A549 (cell line): ENCODE results near the gene LY6G5B. TPM values are rescaled to one million over a fixed set of nuclear protein-coding genes. Genes with fewer than 3 reads are reported as not detected.

ENCODE experiments used
- ATAC-seq, 2 experiments: fragments of 200-7000 bp in 1 of 2; fragments of >200 bp in 1 of 2; cut with Nextera tagmentation in 1 of 2; cut with Tn5 transposase in 1 of 2; 3 replicates each; pipeline versions ENCODE4 v1.8.0 to v1.9.1; 2018 to 2020; ENCODE audit warnings: mild to moderate bottlenecking in 1 of 2, moderate library complexity in 1 of 2
- CTCF ChIA-PET: fragments of 300-600 bp; sonication (Branson Sonifier 250); formaldehyde crosslinking; extraction: SDS; loops from one replicate; lab custom pipeline; 2021; ENCODE audit warnings: antibody characterized with exemption, inconsistent platforms; lab: Yijun Ruan, JAX
- POLR2A ChIA-PET: fragments of 350-600 bp; formaldehyde crosslinking; extraction: SDS; loops from one replicate; lab custom pipeline; 2021; ENCODE audit warnings: antibody characterized with exemption, inconsistent platforms; lab: Yijun Ruan, JAX
- DNase-seq, 2 experiments: peaks; one replicate each; pipeline versions ENCODE4 v3.0.0 to v3.0.0-alpha.2; 2011 to 2016; ENCODE audit warnings: low read depth in 1 of 2, low spot score in 1 of 2
- FAIRE-seq: peaks from 2 replicates; lab custom pipeline; 2011; peaks lifted over from hg19 to GRCh38; lab: Jason Lieb, UNC
- H3K27ac ChIP-seq, 2 experiments: fragments of >200 bp; sonication (Bioruptor Twin); formaldehyde crosslinking; 3 replicates each; pipeline ENCODE4 v1.5.1; 2016 to 2017
- H3K4me1 ChIP-seq: fragments of >200 bp; sonication (Bioruptor Twin); formaldehyde crosslinking; 3 replicates; pipeline ENCODE4 v1.6.1; 2016
- H3K4me2 ChIP-seq: fragments of >200 bp; sonication (Bioruptor Twin); formaldehyde crosslinking; 3 replicates; pipeline ENCODE4 v1.6.1; 2016
- H3K4me3 ChIP-seq: fragments of >200 bp; sonication (Bioruptor Twin); formaldehyde crosslinking; 3 replicates; pipeline ENCODE4 v1.5.1; 2016
- H3K9me3 ChIP-seq: fragments of >200 bp; sonication (Bioruptor Twin); formaldehyde crosslinking; 3 replicates; pipeline ENCODE4 v1.6.1; 2016
- CBX8 ChIP-seq: fragments of 200-600 bp; sonication (generic); IDR thresholded peaks from 2 replicates; pipeline ENCODE4 v1.6.1; 2016
- CHD2 ChIP-seq: fragments of 150-350 bp; IDR thresholded peaks from 2 replicates; pipeline ENCODE4 v1.6.1; 2014; ENCODE audit warnings: low read length; ENCODE audit not compliant: partially characterized antibody
- CHD4 ChIP-seq: fragments of 200-600 bp; sonication (generic); IDR thresholded peaks from 2 replicates; pipeline ENCODE4 v1.6.1; 2016; ENCODE audit warnings: antibody characterized with exemption, mild to moderate bottlenecking, borderline replicate concordance
- ESRRA ChIP-seq: fragments of 150-350 bp; IDR thresholded peaks from 2 replicates; pipeline ENCODE4 v1.6.1; 2014; ENCODE audit warnings: mild to moderate bottlenecking, low read length, borderline replicate concordance
- FOSL2 ChIP-seq, 2 experiments: fragments of 450-650 bp in 1 of 2; fragments of >200 bp in 1 of 2; sonication (Bioruptor Twin) in 1 of 2; formaldehyde crosslinking; IDR thresholded peaks; 2 replicates each; pipeline versions ENCODE4 v1.5.0 to v1.6.1; 2016 to 2020; ENCODE audit warnings: mild to moderate bottlenecking in 1 of 2, moderate library complexity in 1 of 2
- HEYL ChIP-seq: fragments of 250-450 bp; sonication (Bioruptor Pico); IDR thresholded peaks from 2 replicates; pipeline ENCODE4 v1.8.0; 2021; ENCODE audit warnings: mild to moderate bottlenecking, moderate library complexity
- HMGXB4 ChIP-seq: fragments of 250-450 bp; sonication (Bioruptor Pico); IDR thresholded peaks from 2 replicates; pipeline ENCODE4 v1.5.0; 2021; ENCODE audit warnings: mild to moderate bottlenecking, moderate library complexity, borderline replicate concordance
- HOXB13 ChIP-seq: fragments of 250-450 bp; sonication (Bioruptor Pico); IDR thresholded peaks from 2 replicates; pipeline ENCODE4 v1.5.0; 2020; ENCODE audit warnings: low read depth, mild to moderate bottlenecking, moderate library complexity
- JUN ChIP-seq, 2 experiments: fragments of >200 bp; sonication (Bioruptor Twin); formaldehyde crosslinking; IDR thresholded peaks; 2 replicates in 1 of 2; 3 replicates in 1 of 2; pipeline ENCODE4 v1.6.1; 2016 to 2017
- KDM5A ChIP-seq: fragments of 200-600 bp; sonication (generic); IDR thresholded peaks from 2 replicates; pipeline ENCODE4 v1.6.1; 2016; ENCODE audit warnings: antibody characterized with exemption, mild to moderate bottlenecking
- MAFK ChIP-seq: fragments of 450-650 bp; IDR thresholded peaks from 2 replicates; pipeline ENCODE4 v1.6.1; 2014; ENCODE audit not compliant: partially characterized antibody
- MAZ ChIP-seq: fragments of 150-350 bp; IDR thresholded peaks from 2 replicates; pipeline ENCODE4 v1.6.1; 2014; ENCODE audit warnings: antibody characterized with exemption, low read depth, low read length, borderline replicate concordance
- NFE2L2 ChIP-seq: fragments of 150-350 bp; conservative IDR thresholded peaks from 2 replicates; pipeline ENCODE4 v1.6.1; 2014; ENCODE audit warnings: low read length
- NPAS2 ChIP-seq: fragments of 250-450 bp; sonication (Bioruptor Pico); IDR thresholded peaks from 2 replicates; pipeline ENCODE4 v1.8.0; 2022; ENCODE audit warnings: mild to moderate bottlenecking, moderate library complexity, borderline replicate concordance
- NR3C1 ChIP-seq: fragments of >200 bp; sonication (Bioruptor Twin); formaldehyde crosslinking; IDR thresholded peaks from 3 replicates; pipeline ENCODE4 v1.6.1; 2017
- POLR2A ChIP-seq: IDR thresholded peaks from 2 replicates; pipeline ENCODE4 v1.6.1; 2012; ENCODE audit warnings: mild to moderate bottlenecking, low read length
- RAD21 ChIP-seq, 2 experiments: fragments of >200 bp in 1 of 2; sonication (Bioruptor Twin) in 1 of 2; formaldehyde crosslinking in 1 of 2; IDR thresholded peaks in 1 of 2; conservative IDR thresholded peaks in 1 of 2; 2 replicates in 1 of 2; 3 replicates in 1 of 2; pipeline ENCODE4 v1.6.1; 2012 to 2018; ENCODE audit warnings: inconsistent platforms in 1 of 2
- RARB ChIP-seq: fragments of 250-450 bp; sonication (Bioruptor Pico); IDR thresholded peaks from 2 replicates; pipeline ENCODE4 v1.8.0; 2021; ENCODE audit warnings: mild to moderate bottlenecking, moderate library complexity
- RCOR1 ChIP-seq: fragments of 150-350 bp; IDR thresholded peaks from 2 replicates; pipeline ENCODE4 v1.6.1; 2014; ENCODE audit warnings: antibody characterized with exemption, low read length, low read depth
- RFX5 ChIP-seq: fragments of 450-650 bp; IDR thresholded peaks from 2 replicates; pipeline ENCODE4 v1.7.1; 2014; ENCODE audit warnings: antibody characterized with exemption, mild to moderate bottlenecking, moderate library complexity
- SREBF2 ChIP-seq: fragments of 450-650 bp; IDR thresholded peaks from 2 replicates; pipeline ENCODE4 v1.6.1; 2014; ENCODE audit warnings: mild to moderate bottlenecking, moderate library complexity
- TFCP2L1 ChIP-seq: fragments of 250-450 bp; sonication (Bioruptor Pico); IDR thresholded peaks from 2 replicates; pipeline ENCODE4 v1.5.0; 2021; ENCODE audit warnings: mild to moderate bottlenecking
- TP53 ChIP-seq: fragments of 250-450 bp; sonication (Bioruptor Pico); IDR thresholded peaks from 2 replicates; pipeline ENCODE4 v1.5.0; 2021; ENCODE audit warnings: mild to moderate bottlenecking, moderate library complexity
- ZC3H11A ChIP-seq: fragments of 450-650 bp; IDR thresholded peaks from 2 replicates; pipeline ENCODE4 v1.6.1; 2014; ENCODE audit warnings: antibody characterized with exemption, mild to moderate bottlenecking
- ZFP36 ChIP-seq: fragments of 450-650 bp; IDR thresholded peaks from 2 replicates; pipeline ENCODE4 v1.6.1; 2014; ENCODE audit warnings: borderline replicate concordance; ENCODE audit not compliant: partially characterized antibody
- ZNF302 ChIP-seq: fragments of 250-450 bp; sonication (Bioruptor Pico); IDR thresholded peaks from 2 replicates; pipeline ENCODE4 v1.9.0; 2021; ENCODE audit warnings: inconsistent platforms, mild to moderate bottlenecking, moderate library complexity
- ZSCAN20 ChIP-seq: fragments of 250-450 bp; sonication (Bioruptor Pico); IDR thresholded peaks from 2 replicates; pipeline ENCODE4 v1.8.0; 2022; ENCODE audit warnings: mild to moderate bottlenecking, moderate library complexity
- WGBS: methylation state at CpG from one replicate; pipeline ENCODE4 v1.1.6; 2017; ENCODE audit errors: missing lambda C conversion rate; 5-methylcytosine and 5-hydroxymethylcytosine counted together
- polyA plus RNA-seq, 4 experiments: library from polyadenylated mRNA; depleted of rRNA in 3 of 4; stranded (reverse); fragments of >200 nt; fragmentation: RNase III in 1 of 4; extraction: RNeasy Plus Mini Kit Qiagen cat#74134 plus additional on column Dnase treatment in 1 of 4; gene quantifications; 2 replicates in 3 of 4; 3 replicates in 1 of 4; pipeline ENCODE4 v1.2.3, GENCODE V29; 2011 to 2017
- TF ChIP-seq, protein P1 (sequence below): fragments of >200 bp; sonication (Bioruptor Twin); formaldehyde crosslinking; IDR thresholded peaks from 3 replicates; pipeline ENCODE4 v1.5.1; 2016
- TF ChIP-seq, protein P2 (sequence below): IDR thresholded peaks from 2 replicates; pipeline ENCODE4 v1.6.1; 2012
- TF ChIP-seq, protein P3 (sequence below): fragments of 200-600 bp; sonication (generic); IDR thresholded peaks from 2 replicates; pipeline ENCODE4 v1.6.1; 2016; ENCODE audit warnings: antibody characterized with exemption, mild to moderate bottlenecking, moderate library complexity

The LY6G5B gene
- polyA plus RNA-seq, 2 of the 4 experiments (the other 2 are of a cell fraction) = 5.9 to 9.9 TPM

GRCh38 chr6:31624070-31624469 is 45.7 kb upstream of the LY6G5B start:
- 94% methylated on average over 10 of the region's 10 CpGs for WGBS
- Histone ChIP-seq H3K4me2 (no peak overlapping the region), H3K9me3 (no peaks in the 10 kb centered on the region), H3K4me3 (no peak overlapping the region), H3K4me1 (peaks cover 15% of the 10 kb centered on the region), H3K27ac (no peak overlapping the region)
- POLR2A ChIA-PET = no interaction called here
- no peak for DNase-seq
- ATAC-seq = no peak
- no peak for FAIRE-seq
- TF ChIP-seq NFE2L2 = no peak
- TF ChIP-seq HMGXB4 (CRISPR knock-in tag) = no peak
- TF ChIP-seq RAD21 (conservative IDR thresholded peaks at IDR 0.05 in 1 of 2, IDR thresholded peaks at IDR 0.05 in 1 of 2) = no peak
- no peak for TF ChIP-seq HEYL (CRISPR knock-in tag)
- no peak for TF ChIP-seq CBX8
- TF ChIP-seq NR3C1 = no peak
- no peak for TF ChIP-seq NPAS2 (CRISPR knock-in tag)
- TF ChIP-seq, protein P1, sequence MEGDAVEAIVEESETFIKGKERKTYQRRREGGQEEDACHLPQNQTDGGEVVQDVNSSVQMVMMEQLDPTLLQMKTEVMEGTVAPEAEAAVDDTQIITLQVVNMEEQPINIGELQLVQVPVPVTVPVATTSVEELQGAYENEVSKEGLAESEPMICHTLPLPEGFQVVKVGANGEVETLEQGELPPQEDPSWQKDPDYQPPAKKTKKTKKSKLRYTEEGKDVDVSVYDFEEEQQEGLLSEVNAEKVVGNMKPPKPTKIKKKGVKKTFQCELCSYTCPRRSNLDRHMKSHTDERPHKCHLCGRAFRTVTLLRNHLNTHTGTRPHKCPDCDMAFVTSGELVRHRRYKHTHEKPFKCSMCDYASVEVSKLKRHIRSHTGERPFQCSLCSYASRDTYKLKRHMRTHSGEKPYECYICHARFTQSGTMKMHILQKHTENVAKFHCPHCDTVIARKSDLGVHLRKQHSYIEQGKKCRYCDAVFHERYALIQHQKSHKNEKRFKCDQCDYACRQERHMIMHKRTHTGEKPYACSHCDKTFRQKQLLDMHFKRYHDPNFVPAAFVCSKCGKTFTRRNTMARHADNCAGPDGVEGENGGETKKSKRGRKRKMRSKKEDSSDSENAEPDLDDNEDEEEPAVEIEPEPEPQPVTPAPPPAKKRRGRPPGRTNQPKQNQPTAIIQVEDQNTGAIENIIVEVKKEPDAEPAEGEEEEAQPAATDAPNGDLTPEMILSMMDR = no peak
- no peak for TF ChIP-seq MAZ
- no peak for TF ChIP-seq RFX5
- TF ChIP-seq MAFK = no peak
- TF ChIP-seq ZFP36 = no peak
- TF ChIP-seq ZNF302 = no peak
- no peak for TF ChIP-seq SREBF2
- no peak for TF ChIP-seq TP53 (CRISPR knock-in tag)
- no peak for TF ChIP-seq JUN (IDR thresholded peaks at IDR 0.05)
- CTCF ChIA-PET = interaction anchor here (1.1 kb wide), 1 partner anchor 27 kb away, joined by 3 read pairs; no protein-coding TSS in a partner anchor

DNA sequence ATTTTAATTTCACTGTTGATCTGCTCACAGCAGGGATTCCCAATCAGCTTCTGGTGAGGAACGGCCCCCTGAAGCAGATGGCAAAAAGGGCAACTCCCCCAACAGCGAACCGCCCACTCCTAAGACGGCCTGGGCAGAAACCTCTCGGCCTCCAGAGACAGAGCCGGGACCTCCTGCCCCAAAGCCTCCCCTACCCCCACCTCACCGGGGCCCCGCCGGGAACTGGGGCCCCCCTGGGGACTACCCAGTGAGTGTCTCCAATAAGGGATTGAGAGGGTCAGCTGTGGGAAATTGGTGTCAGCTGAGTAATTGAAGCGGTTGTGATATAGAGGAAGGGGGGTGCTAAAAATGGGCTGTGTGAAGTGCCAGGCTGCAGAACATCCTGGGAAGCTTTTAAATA is 42.8 kb upstream of the LY6G5B start:
- POLR2A ChIA-PET = no interaction called here
- H3K4me1 ChIP-seq = peaks cover 10% of the 10 kb centered on the region
- no peak for TF ChIP-seq ZC3H11A
- TF ChIP-seq, protein P2, sequence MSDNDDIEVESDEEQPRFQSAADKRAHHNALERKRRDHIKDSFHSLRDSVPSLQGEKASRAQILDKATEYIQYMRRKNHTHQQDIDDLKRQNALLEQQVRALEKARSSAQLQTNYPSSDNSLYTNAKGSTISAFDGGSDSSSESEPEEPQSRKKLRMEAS = no peak
- TF ChIP-seq POLR2A = no peak
- TF ChIP-seq, protein P1 = no peak
- no peak for TF ChIP-seq ZSCAN20
- no peak for TF ChIP-seq CHD2
- TF ChIP-seq HOXB13 = no peak
- no peak for TF ChIP-seq RCOR1
- TF ChIP-seq TFCP2L1 (CRISPR knock-in tag) = no peak
- TF ChIP-seq CBX8 = no peak
- TF ChIP-seq RFX5 = no peak
- TF ChIP-seq ESRRA = no peak
- TF ChIP-seq FOSL2 (IDR thresholded peaks at IDR 0.05) = no peak
- TF ChIP-seq FOSL2 (CRISPR knock-in tag; IDR thresholded peaks at IDR 0.05) = no peak
- no peak for TF ChIP-seq ZNF302
- no peak for TF ChIP-seq KDM5A
- no peak for TF ChIP-seq CHD4
- no peak for TF ChIP-seq RARB (CRISPR knock-in tag)
- TF ChIP-seq, protein P3, sequence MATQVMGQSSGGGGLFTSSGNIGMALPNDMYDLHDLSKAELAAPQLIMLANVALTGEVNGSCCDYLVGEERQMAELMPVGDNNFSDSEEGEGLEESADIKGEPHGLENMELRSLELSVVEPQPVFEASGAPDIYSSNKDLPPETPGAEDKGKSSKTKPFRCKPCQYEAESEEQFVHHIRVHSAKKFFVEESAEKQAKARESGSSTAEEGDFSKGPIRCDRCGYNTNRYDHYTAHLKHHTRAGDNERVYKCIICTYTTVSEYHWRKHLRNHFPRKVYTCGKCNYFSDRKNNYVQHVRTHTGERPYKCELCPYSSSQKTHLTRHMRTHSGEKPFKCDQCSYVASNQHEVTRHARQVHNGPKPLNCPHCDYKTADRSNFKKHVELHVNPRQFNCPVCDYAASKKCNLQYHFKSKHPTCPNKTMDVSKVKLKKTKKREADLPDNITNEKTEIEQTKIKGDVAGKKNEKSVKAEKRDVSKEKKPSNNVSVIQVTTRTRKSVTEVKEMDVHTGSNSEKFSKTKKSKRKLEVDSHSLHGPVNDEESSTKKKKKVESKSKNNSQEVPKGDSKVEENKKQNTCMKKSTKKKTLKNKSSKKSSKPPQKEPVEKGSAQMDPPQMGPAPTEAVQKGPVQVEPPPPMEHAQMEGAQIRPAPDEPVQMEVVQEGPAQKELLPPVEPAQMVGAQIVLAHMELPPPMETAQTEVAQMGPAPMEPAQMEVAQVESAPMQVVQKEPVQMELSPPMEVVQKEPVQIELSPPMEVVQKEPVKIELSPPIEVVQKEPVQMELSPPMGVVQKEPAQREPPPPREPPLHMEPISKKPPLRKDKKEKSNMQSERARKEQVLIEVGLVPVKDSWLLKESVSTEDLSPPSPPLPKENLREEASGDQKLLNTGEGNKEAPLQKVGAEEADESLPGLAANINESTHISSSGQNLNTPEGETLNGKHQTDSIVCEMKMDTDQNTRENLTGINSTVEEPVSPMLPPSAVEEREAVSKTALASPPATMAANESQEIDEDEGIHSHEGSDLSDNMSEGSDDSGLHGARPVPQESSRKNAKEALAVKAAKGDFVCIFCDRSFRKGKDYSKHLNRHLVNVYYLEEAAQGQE = no peak

More for the DNA sequence above, 42.8 kb upstream of the LY6G5B start:
- no peak overlapping the region for H3K27ac ChIP-seq
- WGBS = 92% methylated on average over 5 of the region's 10 CpGs
- CTCF ChIA-PET = interaction anchor here (0.6 to 1.3 kb wide), 4 partner anchors 29 to 326 kb away, joined by 3 to 4 read pairs (median 3); no protein-coding TSS in a partner anchor
- FAIRE-seq (no peak), ATAC-seq (no peak), DNase-seq (no peak)
- H3K9me3 ChIP-seq = no peaks in the 10 kb centered on the region
- H3K4me2 ChIP-seq = no peak overlapping the region
- no peak overlapping the region for H3K4me3 ChIP-seq
